T-helper 2 cell (primary cell): ENCODE measurements around the gene RUNX1.

Source experiments
- DNase-seq, 5 experiments: peaks; one replicate each; pipeline versions ENCODE4 v3.0.0 to v3.0.0-alpha.2; 2012 to 2022
- total RNA-seq, 2 donors: gene quantifications; one replicate each; lab custom pipeline; 2026; lab: John Stamatoyannopoulos, UW

RUNX1 gene
- total RNA-seq, result 53.0 to 59.2 reads per million in 2 donors

- DNase-seq, result peak; percentile 30 to 99 (median 63)
These were observed at the start of gene RUNX1 for GRCh38 chr21:35048706-35049617. Gene RUNX1, minus strand, starts transcription at chr21:35049302.

DNA sequence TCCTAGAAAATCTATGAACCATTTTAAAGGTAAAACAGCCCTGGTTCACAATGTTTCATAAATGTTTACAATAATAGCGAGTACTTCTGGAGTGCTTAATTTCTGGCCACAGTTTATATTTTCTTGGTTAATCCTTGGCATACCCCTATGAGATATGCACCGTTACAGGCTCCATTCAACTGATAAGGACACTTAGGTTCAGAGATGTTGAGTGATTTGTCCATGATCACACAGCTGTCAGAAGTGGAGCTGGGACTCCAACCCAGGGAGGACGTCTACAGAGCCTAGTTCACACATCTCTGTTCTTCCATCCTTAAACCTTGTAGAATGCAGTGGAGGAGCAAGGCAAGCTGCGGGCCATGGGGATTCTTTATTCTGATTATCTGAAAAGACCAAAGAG, 48.4 kb upstream of the RUNX1 start:
- no peak for DNase-seq

- DNase-seq, result peak in 1 of 5 experiments; percentile 88
These were observed 47.9 kb upstream of the RUNX1 start for GRCh38 chr21:35096959-35097358.

GRCh38 chr21:35095859-35096291, 46.8 kb upstream of the RUNX1 start:
- DNase-seq, result peak in 1 of 5 experiments; percentile 91

GRCh38 chr21:35093514-35093913, 44.4 kb upstream of the RUNX1 start:
- DNase-seq, result no peak

DNA sequence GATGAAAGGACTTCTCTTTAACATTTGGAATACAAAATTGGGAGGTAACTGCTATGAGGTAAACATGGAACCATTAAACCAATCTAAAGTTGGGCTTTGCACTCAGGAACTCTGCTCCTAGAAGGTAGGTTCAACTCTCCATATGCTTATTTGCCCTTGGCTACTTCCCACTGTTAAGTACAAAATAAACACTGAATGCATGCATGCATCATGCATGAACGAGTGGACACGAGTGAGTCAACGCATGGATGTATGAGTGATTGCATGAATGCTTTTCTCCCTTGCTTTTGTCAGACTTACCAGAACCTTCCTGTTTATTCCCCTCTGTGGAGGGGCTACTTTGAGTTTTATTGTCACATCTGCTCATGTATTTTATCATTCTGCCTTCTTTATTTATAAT, 42.4 kb upstream of the RUNX1 start:
- DNase-seq, result no peak

DNA sequence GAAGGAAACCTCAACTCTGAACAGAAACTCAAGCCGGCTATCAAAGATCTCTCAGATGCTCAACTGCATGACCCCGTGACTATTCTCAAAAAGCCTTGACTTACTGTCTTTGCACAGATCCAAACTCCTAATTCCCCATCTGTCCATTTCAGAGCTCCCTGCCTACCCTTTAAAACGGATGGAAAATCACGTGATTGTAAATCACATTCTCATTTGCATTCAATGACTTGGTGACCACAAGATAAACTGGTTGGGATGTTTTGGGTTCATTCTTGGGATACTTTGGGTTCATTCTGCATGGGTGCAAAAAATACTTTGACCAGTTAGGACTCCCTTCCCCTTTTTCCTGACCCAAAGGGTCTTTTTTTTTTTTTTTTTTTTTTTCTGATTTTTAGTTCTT, 41.3 kb upstream of the RUNX1 start:
- DNase-seq, result no peak

- peak in 1 of 5 experiments; percentile 71 for DNase-seq
These were observed 39.2 kb upstream of the RUNX1 start for GRCh38 chr21:35088319-35088771.

- no peak for DNase-seq
These were observed 37.3 kb upstream of the RUNX1 start for GRCh38 chr21:35086357-35086756.

DNA sequence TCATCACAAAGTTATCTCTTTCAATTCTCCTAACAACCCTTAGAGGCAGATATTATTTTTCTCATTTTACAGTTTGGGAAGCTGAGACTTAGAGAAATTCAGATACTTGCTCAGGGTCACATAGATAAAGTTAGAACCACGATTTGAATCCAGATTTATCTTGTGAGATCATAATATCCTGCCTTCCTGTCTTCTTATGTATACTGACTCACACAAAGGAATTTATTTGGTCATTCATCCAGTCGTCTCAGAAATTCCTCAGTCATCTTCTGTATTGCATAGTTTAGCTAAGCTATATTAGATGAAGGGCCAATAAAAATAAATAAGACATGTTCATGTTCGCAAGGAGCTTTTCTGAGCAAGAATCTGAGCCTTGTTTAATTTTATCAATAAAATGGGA, 35.8 kb upstream of the RUNX1 start:
- no peak for DNase-seq

GRCh38 chr21:35083246-35083645, 34.1 kb upstream of the RUNX1 start:
- DNase-seq, result no peak

- DNase-seq, result no peak
These were observed 32.8 kb upstream of the RUNX1 start for GRCh38 chr21:35081861-35082260.

DNA sequence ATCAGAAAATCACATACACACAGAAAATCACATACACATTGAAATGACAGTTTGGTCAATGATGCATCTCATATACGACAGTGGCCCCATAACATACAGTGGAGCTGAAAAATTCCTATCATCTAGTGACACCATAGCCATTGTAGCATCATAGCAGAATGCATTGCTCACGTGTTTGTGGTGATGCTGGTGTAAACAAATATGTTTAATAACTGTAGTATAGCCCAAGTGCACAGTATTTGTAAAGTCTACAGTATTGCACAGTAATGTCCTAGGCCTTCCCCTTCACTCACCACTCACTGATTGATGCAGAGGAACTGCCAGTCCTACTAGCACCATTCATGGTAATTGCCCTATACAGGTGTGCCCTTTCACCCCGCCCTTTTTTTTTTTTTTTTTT, 30.1 kb upstream of the RUNX1 start:
- no peak for DNase-seq

- DNase-seq, result no peak
These were observed 28.9 kb upstream of the RUNX1 start for GRCh38 chr21:35077975-35078374.

- no peak for DNase-seq
These were observed 28.4 kb upstream of the RUNX1 start for GRCh38 chr21:35077466-35077865.

DNA sequence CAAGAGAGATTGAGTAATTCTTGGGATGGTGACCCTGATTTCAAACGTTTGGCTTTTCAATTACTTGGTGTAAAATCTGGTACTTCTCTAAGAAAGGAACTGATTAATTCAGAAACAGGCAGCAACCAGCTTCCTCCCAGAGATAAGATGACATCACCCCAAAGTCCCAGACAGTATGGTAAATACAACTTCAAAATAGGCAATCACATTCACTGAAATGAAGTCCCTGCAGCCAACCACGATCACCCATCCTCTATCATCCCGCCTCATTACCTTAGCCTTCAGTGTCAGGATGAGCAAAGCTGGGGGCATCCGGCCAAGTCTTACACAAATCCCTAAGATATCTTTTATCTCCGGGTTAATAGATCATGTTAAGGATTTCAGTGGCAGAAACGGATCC, 26.4 kb upstream of the RUNX1 start:
- peak in 1 of 5 experiments; percentile 82 for DNase-seq

DNA sequence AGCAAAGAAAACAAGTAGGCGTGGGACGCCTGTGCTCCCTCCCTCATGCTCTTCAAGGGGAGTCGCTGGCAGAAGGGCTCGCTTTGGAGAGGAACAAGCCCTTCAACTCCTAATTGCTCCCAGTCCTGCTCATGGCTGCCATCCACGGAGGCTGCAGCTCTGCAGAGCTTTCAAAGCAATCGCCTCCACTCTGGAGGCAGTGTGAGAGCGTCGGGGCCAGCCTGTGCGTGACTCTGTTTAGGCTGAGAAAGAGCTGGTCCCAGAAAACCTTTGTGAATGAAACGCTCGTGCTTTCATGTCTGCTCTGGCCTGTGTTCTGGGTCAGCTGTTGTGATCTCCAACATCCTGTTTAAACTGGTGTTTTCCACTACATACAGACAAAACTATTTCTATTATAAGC, 23.9 kb upstream of the RUNX1 start:
- DNase-seq, result no peak

DNA sequence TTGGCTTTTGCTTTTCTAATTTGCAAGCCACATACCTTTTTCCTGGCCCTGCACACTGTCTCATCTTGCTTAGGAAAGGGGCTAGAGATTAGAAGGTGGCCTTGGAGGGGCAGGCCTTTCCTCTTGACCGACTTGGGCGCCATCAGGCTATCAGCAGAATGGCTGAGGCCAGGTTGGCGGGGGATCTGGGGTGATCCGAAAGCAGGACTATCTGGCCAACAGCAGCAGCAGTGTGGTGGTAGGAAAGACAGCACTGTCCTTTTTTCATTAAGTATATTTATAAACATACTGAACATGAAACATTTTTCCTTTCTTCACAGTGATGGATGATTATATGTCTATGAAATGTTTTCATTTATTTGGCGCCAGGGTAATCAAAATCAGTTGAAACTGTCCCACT, 23.5 kb upstream of the RUNX1 start:
- DNase-seq, result no peak

DNA sequence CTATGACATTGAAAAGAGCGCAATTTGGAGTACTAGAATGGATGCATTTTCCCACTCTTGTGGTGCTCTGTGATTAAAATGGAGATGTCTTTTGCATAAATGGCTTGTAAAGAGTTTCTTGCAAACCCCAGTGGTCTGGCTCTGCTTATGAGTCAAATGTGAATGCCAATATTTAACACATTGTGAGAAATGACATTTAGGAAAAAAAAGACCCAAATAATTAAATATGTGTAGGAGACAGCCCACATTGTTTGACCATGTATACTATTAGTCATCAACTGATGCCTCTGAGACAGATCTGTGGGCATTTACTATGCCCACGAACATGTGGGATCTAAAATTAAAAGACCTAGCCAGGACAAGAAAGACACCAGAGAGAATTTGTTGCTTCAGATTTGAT, 22.2 kb upstream of the RUNX1 start:
- DNase-seq, result no peak

- no peak for DNase-seq
These were observed 21.3 kb upstream of the RUNX1 start for GRCh38 chr21:35070436-35070835.

GRCh38 chr21:35066824-35067223, 17.7 kb upstream of the RUNX1 start:
- DNase-seq, result no peak

DNA sequence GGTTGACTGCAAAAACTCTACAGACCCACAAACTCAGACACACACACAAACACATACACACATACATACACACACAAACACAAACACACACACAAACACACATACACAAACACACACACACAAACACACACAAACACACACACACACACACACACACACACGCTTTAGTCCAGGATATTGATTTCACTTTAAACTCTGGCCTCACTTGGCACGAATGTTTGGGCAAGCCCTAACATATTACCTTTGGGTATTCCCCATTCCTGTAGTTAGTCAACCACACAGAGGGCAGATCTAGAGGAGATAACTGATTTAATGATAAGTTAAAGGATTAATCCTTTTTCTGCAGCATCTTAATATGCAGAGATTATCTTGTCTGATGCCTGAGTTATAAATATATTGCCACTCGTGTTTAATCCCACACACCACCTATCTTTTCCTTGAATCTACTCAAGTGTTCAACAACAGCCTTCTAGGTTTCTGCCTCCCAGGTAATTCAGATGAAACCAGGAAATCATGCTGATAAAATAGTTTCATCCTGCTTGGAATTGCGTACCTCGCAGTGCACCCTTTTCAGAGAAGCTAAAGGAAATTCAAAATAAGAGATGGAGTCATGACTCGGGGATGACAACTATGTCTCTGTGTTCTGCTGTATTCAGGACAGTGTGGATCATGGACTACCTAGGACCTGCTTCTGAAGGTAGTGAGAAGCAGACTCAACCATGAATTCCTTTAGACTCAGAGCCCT, 14.5 kb upstream of the RUNX1 start:
- DNase-seq, result peak in 1 of 5 experiments; percentile 86

- DNase-seq, result no peak
These were observed 12.9 kb upstream of the RUNX1 start for GRCh38 chr21:35062016-35062415.

- peak in 1 of 5 experiments; percentile 69 for DNase-seq
These were observed 10.6 kb upstream of the RUNX1 start for GRCh38 chr21:35059742-35060141.
